Measurements from ENCODE around the gene CLEC2D.

Gene CLEC2D

DNA sequence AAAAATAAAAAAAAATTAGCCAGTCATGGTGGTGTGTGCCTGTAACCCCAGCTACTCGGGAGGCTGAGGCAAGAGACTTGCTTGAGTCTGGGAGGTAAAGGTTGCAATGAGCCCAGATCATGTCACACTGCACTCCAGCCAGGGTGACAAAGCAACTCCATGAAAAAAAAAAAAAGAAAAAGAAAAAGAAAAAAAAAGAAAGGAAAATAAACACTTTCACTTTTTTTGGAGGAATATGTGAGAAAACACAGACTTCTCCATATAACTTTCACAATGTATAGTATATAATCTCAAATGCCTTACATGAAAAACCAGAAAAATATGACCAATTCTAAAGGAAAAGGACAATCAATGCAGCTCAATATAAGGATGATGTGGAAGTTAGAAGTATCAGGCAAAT is 54.5 kb downstream of the CLEC2D start:
- Histone ChIP-seq H3K4me1 (no peaks in the 10 kb centered on the region), H3K36me3 (ENCODE audit: control insufficient read depth, insufficient read depth, low read length) (no peaks in the 10 kb centered on the region), H3K9me3 (ENCODE audit: control insufficient read depth, low read length) (no peaks in the 10 kb centered on the region), H3K4me3 (ENCODE audit: low read depth, low read length) (no peak overlapping the region), H3K27ac (no peak overlapping the region), H3K4me2 (ENCODE audit: low read length) (no peak overlapping the region), H2AFZ (no peak overlapping the region), H3K9ac (no peak overlapping the region), H3K27me3 (ENCODE audit: control insufficient read depth, insufficient read depth, low read length) (no peaks in the 10 kb centered on the region), H3K79me2 (no peaks in the 10 kb centered on the region)
- TF ChIP-seq, protein P1, sequence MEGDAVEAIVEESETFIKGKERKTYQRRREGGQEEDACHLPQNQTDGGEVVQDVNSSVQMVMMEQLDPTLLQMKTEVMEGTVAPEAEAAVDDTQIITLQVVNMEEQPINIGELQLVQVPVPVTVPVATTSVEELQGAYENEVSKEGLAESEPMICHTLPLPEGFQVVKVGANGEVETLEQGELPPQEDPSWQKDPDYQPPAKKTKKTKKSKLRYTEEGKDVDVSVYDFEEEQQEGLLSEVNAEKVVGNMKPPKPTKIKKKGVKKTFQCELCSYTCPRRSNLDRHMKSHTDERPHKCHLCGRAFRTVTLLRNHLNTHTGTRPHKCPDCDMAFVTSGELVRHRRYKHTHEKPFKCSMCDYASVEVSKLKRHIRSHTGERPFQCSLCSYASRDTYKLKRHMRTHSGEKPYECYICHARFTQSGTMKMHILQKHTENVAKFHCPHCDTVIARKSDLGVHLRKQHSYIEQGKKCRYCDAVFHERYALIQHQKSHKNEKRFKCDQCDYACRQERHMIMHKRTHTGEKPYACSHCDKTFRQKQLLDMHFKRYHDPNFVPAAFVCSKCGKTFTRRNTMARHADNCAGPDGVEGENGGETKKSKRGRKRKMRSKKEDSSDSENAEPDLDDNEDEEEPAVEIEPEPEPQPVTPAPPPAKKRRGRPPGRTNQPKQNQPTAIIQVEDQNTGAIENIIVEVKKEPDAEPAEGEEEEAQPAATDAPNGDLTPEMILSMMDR (IDR thresholded peaks at IDR 0.05): no peak

DNA sequence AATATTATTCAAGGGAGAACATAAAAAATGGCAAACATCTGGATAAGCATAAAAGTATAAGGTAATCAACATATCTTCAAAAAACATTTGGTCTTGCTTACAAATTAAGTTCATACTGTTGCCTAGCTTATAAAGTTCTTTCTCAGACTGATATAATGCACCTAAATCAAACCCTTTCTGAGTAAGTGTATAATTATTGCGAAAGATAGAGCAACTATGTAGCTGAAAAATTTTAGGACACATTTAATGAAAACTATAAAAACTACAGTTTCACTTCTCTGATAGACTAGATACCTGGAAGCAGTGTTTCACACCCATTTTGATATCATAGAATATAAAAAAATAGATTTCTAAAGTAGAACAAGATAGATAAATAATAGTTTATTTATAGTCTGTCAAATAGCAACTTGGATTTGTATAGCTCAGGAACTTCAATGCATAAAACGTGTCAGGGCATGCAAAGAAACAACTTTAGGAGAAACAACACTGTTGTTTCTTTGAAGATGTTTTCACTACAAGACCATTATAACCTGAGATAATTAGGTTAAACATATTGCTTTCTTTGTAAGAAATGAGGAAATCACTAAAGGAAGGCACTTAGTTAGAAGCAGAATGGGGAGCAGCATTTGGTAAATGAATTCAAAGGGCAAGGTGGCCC is 55.8 kb downstream of the CLEC2D start:
- H3K4me3 ChIP-seq (ENCODE audit: low read depth, low read length): no peak overlapping the region
- no peaks in the 10 kb centered on the region for H3K9me3 ChIP-seq (ENCODE audit: control insufficient read depth, low read length)
- TF ChIP-seq, protein P1 (IDR thresholded peaks at IDR 0.05): no peak
- no peak overlapping the region for H2AFZ ChIP-seq
- no peaks in the 10 kb centered on the region for H3K4me1 ChIP-seq
- H3K27ac ChIP-seq: no peak overlapping the region
- H3K27me3 ChIP-seq (ENCODE audit: control insufficient read depth, insufficient read depth, low read length): no peaks in the 10 kb centered on the region
- no peak overlapping the region for H3K4me2 ChIP-seq (ENCODE audit: low read length)
- no peaks in the 10 kb centered on the region for H3K36me3 ChIP-seq (ENCODE audit: control insufficient read depth, insufficient read depth, low read length)
- H3K9ac ChIP-seq: no peak overlapping the region
- H3K79me2 ChIP-seq: no peaks in the 10 kb centered on the region

DNA sequence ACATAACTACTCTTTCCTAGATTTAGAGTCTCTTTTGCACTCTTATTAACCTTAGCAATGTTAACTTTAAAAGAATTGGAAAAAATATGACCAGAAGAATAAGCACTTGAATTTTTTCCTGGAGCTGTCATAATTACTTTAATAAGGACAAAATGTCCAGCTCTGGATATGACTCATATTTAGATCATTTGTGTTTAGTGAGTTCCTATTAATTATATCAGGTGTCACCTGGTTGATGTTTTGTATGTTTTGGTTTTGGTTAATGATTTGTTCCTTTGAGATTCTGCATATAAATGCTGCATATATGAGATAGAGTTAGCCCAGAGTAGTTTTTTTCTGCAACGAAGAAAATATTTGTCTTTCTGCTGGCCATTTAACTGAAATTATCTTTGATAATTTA is 58.3 kb downstream of the CLEC2D start:
- no peaks in the 10 kb centered on the region for H3K36me3 ChIP-seq (ENCODE audit: control insufficient read depth, insufficient read depth, low read length)
- H3K9me3 ChIP-seq (ENCODE audit: control insufficient read depth, low read length): no peaks in the 10 kb centered on the region
- H3K27ac ChIP-seq: no peak overlapping the region
- H3K4me1 ChIP-seq: no peaks in the 10 kb centered on the region
- H3K79me2 ChIP-seq: no peaks in the 10 kb centered on the region
- H3K9ac ChIP-seq: no peak overlapping the region
- H2AFZ ChIP-seq: no peak overlapping the region
- H3K4me2 ChIP-seq (ENCODE audit: low read length): no peak overlapping the region
- TF ChIP-seq, protein P1 (IDR thresholded peaks at IDR 0.05): no peak
- H3K27me3 ChIP-seq (ENCODE audit: control insufficient read depth, insufficient read depth, low read length): no peaks in the 10 kb centered on the region
- H3K4me3 ChIP-seq (ENCODE audit: low read depth, low read length): no peak overlapping the region

DNA sequence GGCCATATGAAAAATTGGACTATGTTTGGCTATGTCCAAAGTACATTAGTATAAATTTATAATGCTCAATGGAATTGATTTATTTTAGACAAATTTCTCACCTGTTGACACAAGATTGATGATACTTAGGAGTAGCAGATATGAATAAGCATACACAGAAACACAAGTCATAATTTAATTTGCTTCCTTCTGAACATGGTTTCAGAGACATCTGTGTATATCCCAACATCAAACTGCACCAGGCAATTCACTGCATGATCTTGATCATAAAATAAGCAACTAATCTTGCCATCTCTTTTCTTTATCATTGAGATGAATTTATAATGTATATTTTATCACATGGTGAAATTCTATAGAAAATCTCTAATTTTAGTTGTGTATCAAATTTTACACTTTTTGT is 59.6 kb downstream of the CLEC2D start:
- Histone ChIP-seq H3K4me1 (no peaks in the 10 kb centered on the region), H3K9ac (no peak overlapping the region), H2AFZ (no peak overlapping the region), H3K36me3 (ENCODE audit: control insufficient read depth, insufficient read depth, low read length) (no peaks in the 10 kb centered on the region), H3K27me3 (ENCODE audit: control insufficient read depth, insufficient read depth, low read length) (no peaks in the 10 kb centered on the region), H3K4me3 (ENCODE audit: low read depth, low read length) (no peak overlapping the region), H3K27ac (no peak overlapping the region), H3K79me2 (no peaks in the 10 kb centered on the region), H3K9me3 (ENCODE audit: control insufficient read depth, low read length) (no peaks in the 10 kb centered on the region), H3K4me2 (ENCODE audit: low read length) (no peak overlapping the region)
- TF ChIP-seq, protein P1 (IDR thresholded peaks at IDR 0.05): no peak

DNA sequence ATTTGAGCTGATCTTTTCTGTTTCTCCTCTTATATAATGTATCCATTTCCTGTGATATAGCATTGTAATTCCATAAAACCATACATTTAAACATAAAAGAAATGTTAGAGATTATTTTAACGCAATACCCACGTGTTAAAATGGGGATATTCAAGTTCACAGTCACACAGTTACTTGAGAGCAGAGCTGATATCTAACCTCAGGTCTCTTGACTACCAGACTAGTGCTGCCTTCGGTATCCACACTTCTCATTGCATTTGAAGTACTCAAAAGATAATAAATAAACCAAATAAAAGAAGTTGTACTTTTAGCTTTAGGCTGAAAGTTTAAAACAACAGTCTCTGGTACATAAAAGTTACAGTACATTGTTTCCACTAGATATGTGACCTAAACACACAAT is 60.5 kb downstream of the CLEC2D start:
- H3K9me3 ChIP-seq (ENCODE audit: control insufficient read depth, low read length): no peaks in the 10 kb centered on the region
- no peak overlapping the region for H3K4me2 ChIP-seq (ENCODE audit: low read length)
- no peaks in the 10 kb centered on the region for H3K79me2 ChIP-seq
- TF ChIP-seq, protein P1 (IDR thresholded peaks at IDR 0.05): no peak
- no peaks in the 10 kb centered on the region for H3K36me3 ChIP-seq (ENCODE audit: control insufficient read depth, insufficient read depth, low read length)
- no peak overlapping the region for H3K9ac ChIP-seq
- H3K4me1 ChIP-seq: no peaks in the 10 kb centered on the region
- no peak overlapping the region for H2AFZ ChIP-seq
- no peak overlapping the region for H3K27ac ChIP-seq
- H3K27me3 ChIP-seq (ENCODE audit: control insufficient read depth, insufficient read depth, low read length): no peaks in the 10 kb centered on the region
- H3K4me3 ChIP-seq (ENCODE audit: low read depth, low read length): no peak overlapping the region

Measured in parathyroid adenoma (tissue), 2 donors.